ENCODE results near the gene ZMYM2. TPM values are rescaled to one million over a fixed set of nuclear protein-coding genes. Genes with fewer than 3 reads are reported as not detected.
"Not testable (repeated sequence)": the region's sequence is repeated elsewhere in the genome, so short reads cannot be mapped to it uniquely, and the experiment has no call there.

Gene ZMYM2
- total RNA-seq, 1 experiment from 2014 or later: 159 TPM

DNA sequence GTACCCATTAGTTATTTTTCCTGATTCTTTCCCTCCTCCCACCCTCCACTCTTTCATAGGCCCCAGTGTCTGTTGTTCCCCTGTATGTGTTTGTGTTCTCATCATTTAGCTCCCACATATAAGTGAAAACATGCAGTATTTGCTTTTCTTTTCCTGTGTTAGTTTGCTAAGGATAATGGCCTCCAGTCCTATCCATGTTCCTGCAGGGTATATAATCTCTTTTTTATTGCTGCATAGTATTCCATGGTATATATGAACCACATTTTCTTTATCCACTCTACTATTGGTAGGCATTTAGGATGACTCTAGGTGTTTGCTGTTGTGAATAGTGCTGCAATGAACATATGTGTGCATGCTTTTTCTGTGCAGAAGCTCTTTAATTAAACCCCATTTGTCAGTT is 79.4 kb downstream of the ZMYM2 start (continued):
- no peak for TF ChIP-seq MXD4 (CRISPR knock-in tag; IDR thresholded peaks at IDR 0.05; ENCODE audit: borderline replicate concordance)
- TF ChIP-seq, protein P1, sequence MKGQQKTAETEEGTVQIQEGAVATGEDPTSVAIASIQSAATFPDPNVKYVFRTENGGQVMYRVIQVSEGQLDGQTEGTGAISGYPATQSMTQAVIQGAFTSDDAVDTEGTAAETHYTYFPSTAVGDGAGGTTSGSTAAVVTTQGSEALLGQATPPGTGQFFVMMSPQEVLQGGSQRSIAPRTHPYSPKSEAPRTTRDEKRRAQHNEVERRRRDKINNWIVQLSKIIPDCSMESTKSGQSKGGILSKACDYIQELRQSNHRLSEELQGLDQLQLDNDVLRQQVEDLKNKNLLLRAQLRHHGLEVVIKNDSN (CRISPR knock-in tag; IDR thresholded peaks at IDR 0.05): no peak
- TF ChIP-seq ZMAT4 (CRISPR knock-in tag; IDR thresholded peaks at IDR 0.05): no peak
- TF ChIP-seq ERG (CRISPR knock-in tag; IDR thresholded peaks at IDR 0.05): no peak

DNA sequence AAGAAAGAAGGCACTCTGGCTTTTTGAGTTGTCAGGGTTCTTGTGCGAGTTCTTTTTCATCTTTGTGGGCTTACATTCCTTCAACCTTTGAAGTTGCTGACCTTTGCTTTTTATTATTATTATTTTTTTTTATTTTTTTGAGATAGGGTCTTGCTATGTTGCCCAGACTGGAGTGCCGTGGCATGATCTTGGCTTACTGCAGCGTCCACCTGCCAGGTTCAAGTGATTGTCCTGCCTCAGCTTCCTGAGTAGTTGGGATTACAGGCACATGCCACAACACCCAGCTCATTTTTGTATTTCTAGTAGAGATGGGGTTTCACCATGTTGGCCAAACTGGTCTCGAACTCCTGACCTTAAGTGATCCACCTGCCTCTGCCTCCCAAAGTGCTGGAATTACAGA is 84.1 kb downstream of the ZMYM2 start:
- POLR2A ChIA-PET; H3K27ac Mint-ChIP-seq; DNase-seq (ENCODE audit: low spot score); ATAC-seq; CTCF ChIA-PET; H3K4me3 Mint-ChIP-seq; H3K9me3 Mint-ChIP-seq; H3K27me3 Mint-ChIP-seq (ENCODE audit: low read depth): not testable (repeated sequence)
- H3K36me3 Mint-ChIP-seq: peaks cover 62% of the 10 kb centered on the region
- H3K4me1 Mint-ChIP-seq: peaks cover 14% of the 10 kb centered on the region
- TF ChIP-seq ZNF121 (CRISPR knock-in tag; IDR thresholded peaks at IDR 0.05): peak; percentile 66; the same call in 1 of the 2 replicates

GRCh38 chr13:20043207-20043925 is 84.8 kb downstream of the ZMYM2 start:
- ChIA-PET POLR2A (no interaction called here), CTCF (no interaction called here)
- Mint-ChIP-seq H3K36me3 (peaks cover 55% of the 10 kb centered on the region), H3K27ac (peak overlapping the region; percentile 87), H3K27me3 (ENCODE audit: low read depth) (no peaks in the 10 kb centered on the region), H3K4me3 (no peak overlapping the region), H3K4me1 (peaks cover 16% of the 10 kb centered on the region), H3K9me3 (no peaks in the 10 kb centered on the region)
- DNase-seq (ENCODE audit: low spot score) (no peak), ATAC-seq (no peak)
- TF ChIP-seq, protein P2, sequence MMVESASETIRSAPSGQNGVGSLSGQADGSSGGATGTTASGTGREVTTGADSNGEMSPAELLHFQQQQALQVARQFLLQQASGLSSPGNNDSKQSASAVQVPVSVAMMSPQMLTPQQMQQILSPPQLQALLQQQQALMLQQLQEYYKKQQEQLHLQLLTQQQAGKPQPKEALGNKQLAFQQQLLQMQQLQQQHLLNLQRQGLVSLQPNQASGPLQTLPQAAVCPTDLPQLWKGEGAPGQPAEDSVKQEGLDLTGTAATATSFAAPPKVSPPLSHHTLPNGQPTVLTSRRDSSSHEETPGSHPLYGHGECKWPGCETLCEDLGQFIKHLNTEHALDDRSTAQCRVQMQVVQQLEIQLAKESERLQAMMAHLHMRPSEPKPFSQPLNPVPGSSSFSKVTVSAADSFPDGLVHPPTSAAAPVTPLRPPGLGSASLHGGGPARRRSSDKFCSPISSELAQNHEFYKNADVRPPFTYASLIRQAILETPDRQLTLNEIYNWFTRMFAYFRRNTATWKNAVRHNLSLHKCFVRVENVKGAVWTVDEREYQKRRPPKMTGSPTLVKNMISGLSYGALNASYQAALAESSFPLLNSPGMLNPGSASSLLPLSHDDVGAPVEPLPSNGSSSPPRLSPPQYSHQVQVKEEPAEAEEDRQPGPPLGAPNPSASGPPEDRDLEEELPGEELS (CRISPR knock-in tag; IDR thresholded peaks at IDR 0.05): no peak
- TF ChIP-seq FOXP1 (CRISPR knock-in tag; IDR thresholded peaks at IDR 0.05; ENCODE audit: borderline replicate concordance): peak; percentile 48; the same call in 1 of the 2 replicates
- no peak for TF ChIP-seq NR3C1 (CRISPR knock-in tag; conservative IDR thresholded peaks at IDR 0.05; ENCODE audit: low read depth)
- 0 out of 2 replicates have a peak, but pooled peaks have one; percentile 15 for TF ChIP-seq NFYB (CRISPR knock-in tag; conservative IDR thresholded peaks at IDR 0.05; ENCODE audit: low read depth)
- no peak for TF ChIP-seq ZNF138 (CRISPR knock-in tag; conservative IDR thresholded peaks at IDR 0.05)
- no peak for TF ChIP-seq ZNF425 (CRISPR knock-in tag; conservative IDR thresholded peaks at IDR 0.05)
- TF ChIP-seq, protein P3, sequence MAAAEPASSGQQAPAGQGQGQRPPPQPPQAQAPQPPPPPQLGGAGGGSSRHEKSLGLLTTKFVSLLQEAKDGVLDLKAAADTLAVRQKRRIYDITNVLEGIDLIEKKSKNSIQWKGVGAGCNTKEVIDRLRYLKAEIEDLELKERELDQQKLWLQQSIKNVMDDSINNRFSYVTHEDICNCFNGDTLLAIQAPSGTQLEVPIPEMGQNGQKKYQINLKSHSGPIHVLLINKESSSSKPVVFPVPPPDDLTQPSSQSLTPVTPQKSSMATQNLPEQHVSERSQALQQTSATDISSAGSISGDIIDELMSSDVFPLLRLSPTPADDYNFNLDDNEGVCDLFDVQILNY (CRISPR knock-in tag; IDR thresholded peaks at IDR 0.05): no peak
- no peak for TF ChIP-seq ZNF232 (CRISPR knock-in tag; IDR thresholded peaks at IDR 0.05)
- TF ChIP-seq HMGA2 (CRISPR knock-in tag; IDR thresholded peaks at IDR 0.05): no peak
- no peak for TF ChIP-seq E2F1 (CRISPR knock-in tag; IDR thresholded peaks at IDR 0.05)
- TF ChIP-seq SOX15 (CRISPR knock-in tag; IDR thresholded peaks at IDR 0.05): no peak
- no peak for TF ChIP-seq ATF3 (CRISPR knock-in tag; conservative IDR thresholded peaks at IDR 0.05)
